HG02610 (cell line): Measurements from ENCODE around the gene SMAP2.
"Not testable (repeated sequence)": the region's sequence is repeated elsewhere in the genome, so short reads cannot be mapped to it uniquely, and the experiment has no call there.

Source experiments
- ATAC-seq: cut with Tn5 transposase; IDR thresholded peaks from one replicate; pipeline ENCODE4 v1.9.1; 2021; ENCODE audit warnings: mild to moderate bottlenecking, moderate library complexity; ENCODE audit not compliant: unreplicated experiment

SMAP2 gene

GRCh38 chr1:40373323-40374283 lies at the start of gene SMAP2:
SMAP2 (plus strand) TSS chr1:40373727; CDS start chr1:40374121, 394 bp downstream.
- ATAC-seq: peak; percentile 87

- not testable (repeated sequence) for ATAC-seq
Measured at GRCh38 chr1:40331403-40331802, 42.1 kb upstream of the SMAP2 start.

- ATAC-seq: no peak
Measured at GRCh38 chr1:40332695-40333094, 40.8 kb upstream of the SMAP2 start.

GRCh38 chr1:40337443-40337842 lies 36.1 kb upstream of the SMAP2 start:
- ATAC-seq: no peak

- no peak for ATAC-seq
Measured at GRCh38 chr1:40338745-40339419, 34.6 kb upstream of the SMAP2 start.

GRCh38 chr1:40339420-40340323 lies 33.9 kb upstream of the SMAP2 start:
- ATAC-seq: no peak

- no peak for ATAC-seq
Measured at GRCh38 chr1:40341491-40342380, 31.8 kb upstream of the SMAP2 start.

- not testable (repeated sequence) for ATAC-seq
Measured at GRCh38 chr1:40342381-40342717, 31.2 kb upstream of the SMAP2 start.

- ATAC-seq: no peak
Measured at GRCh38 chr1:40344597-40344996, 28.9 kb upstream of the SMAP2 start.

- no peak for ATAC-seq
Measured at GRCh38 chr1:40350391-40350790, 23.1 kb upstream of the SMAP2 start.

- ATAC-seq: no peak
Measured at GRCh38 chr1:40351124-40351523, 22.4 kb upstream of the SMAP2 start.

- ATAC-seq: no peak
Measured at GRCh38 chr1:40352126-40352525, 21.4 kb upstream of the SMAP2 start.

- no peak for ATAC-seq
Measured at GRCh38 chr1:40353082-40353481, 20.4 kb upstream of the SMAP2 start.

GRCh38 chr1:40357625-40358024 lies 15.9 kb upstream of the SMAP2 start:
- ATAC-seq: no peak

- no peak for ATAC-seq
Measured at GRCh38 chr1:40360631-40361030, 12.9 kb upstream of the SMAP2 start.

- ATAC-seq: no peak
Measured at GRCh38 chr1:40361201-40361600, 12.3 kb upstream of the SMAP2 start.

- ATAC-seq: no peak
Measured at GRCh38 chr1:40361637-40362036, 11.9 kb upstream of the SMAP2 start.

- no peak for ATAC-seq
Measured at GRCh38 chr1:40362199-40362598, 11.3 kb upstream of the SMAP2 start.

- ATAC-seq: no peak
Measured at GRCh38 chr1:40362699-40363098, 10.8 kb upstream of the SMAP2 start.

- peak; percentile 93 for ATAC-seq
Measured at GRCh38 chr1:40363721-40364120, 9.8 kb upstream of the SMAP2 start.
